Activated CD8-positive, alpha-beta T cell treated with anti-CD3 and anti-CD28 coated beads for 36 hours (primary cell): ENCODE measurements around the gene ZNF358. TPM values are rescaled to one million over a fixed set of nuclear protein-coding genes. Genes with fewer than 3 reads are reported as not detected.

Experiments
- ATAC-seq: fragments of 200-7000 bp; cut with Tn5 transposase; one replicate; pipeline ENCODE4 v1.10.0; 2021; ENCODE audit warnings: mild to moderate bottlenecking, moderate library complexity
- CTCF ChIA-PET: fragments of 350-600 bp; sonication (Branson Sonifier 250); formaldehyde crosslinking; loops from one replicate; lab custom pipeline; 2021; ENCODE audit warnings: antibody characterized with exemption; lab: Charles Lee
- POLR2A ChIA-PET: fragments of 350-600 bp; sonication (Branson Sonifier 250); formaldehyde crosslinking; loops from one replicate; lab custom pipeline; 2021; ENCODE audit warnings: antibody characterized with exemption; lab: Charles Lee
- DNase-seq: peaks from one replicate; pipeline ENCODE4 v3.0.0-alpha.2; 2020
- H3K27ac Mint-ChIP-seq: one replicate; pipeline ENCODE4 v1.8.0; 2021; ENCODE audit warnings: mild to moderate bottlenecking, mixed read lengths
- H3K27me3 Mint-ChIP-seq: one replicate; pipeline ENCODE4 v1.8.0; 2021; ENCODE audit warnings: mixed read lengths
- H3K36me3 Mint-ChIP-seq: one replicate; pipeline ENCODE4 v1.8.0; 2021; ENCODE audit warnings: low read depth, mixed read lengths
- H3K4me1 Mint-ChIP-seq: one replicate; pipeline ENCODE4 v1.8.0; 2021; ENCODE audit warnings: low read depth, mixed read lengths
- H3K4me3 Mint-ChIP-seq: one replicate; pipeline ENCODE4 v1.8.0; 2021; ENCODE audit warnings: mild to moderate bottlenecking, moderate library complexity, mixed read lengths
- H3K9me3 Mint-ChIP-seq: one replicate; pipeline ENCODE4 v1.8.0; 2021; ENCODE audit warnings: mixed read lengths
- intact Hi-C: fragments of 100-400 bp; cut with micrococcal nuclease; formaldehyde crosslinking; loops from one replicate; pipeline ENCODE4 v1.10.0; 2022
- total RNA-seq, 2 experiments: library from RNA; stranded (reverse); gene quantifications; one replicate each; pipeline ENCODE4 v1.2.3, GENCODE V29; 2021
- TF ChIP-seq, protein P1 (sequence below): fragments of 200-600 bp; IDR thresholded peaks from one replicate; pipeline ENCODE4 v1.8.0; 2022; ENCODE audit warnings: antibody characterized with exemption, mild to moderate bottlenecking

The ZNF358 gene
- total RNA-seq, 2 experiments from 2014 or later, result 4.8 to 6.5 TPM

DNA sequence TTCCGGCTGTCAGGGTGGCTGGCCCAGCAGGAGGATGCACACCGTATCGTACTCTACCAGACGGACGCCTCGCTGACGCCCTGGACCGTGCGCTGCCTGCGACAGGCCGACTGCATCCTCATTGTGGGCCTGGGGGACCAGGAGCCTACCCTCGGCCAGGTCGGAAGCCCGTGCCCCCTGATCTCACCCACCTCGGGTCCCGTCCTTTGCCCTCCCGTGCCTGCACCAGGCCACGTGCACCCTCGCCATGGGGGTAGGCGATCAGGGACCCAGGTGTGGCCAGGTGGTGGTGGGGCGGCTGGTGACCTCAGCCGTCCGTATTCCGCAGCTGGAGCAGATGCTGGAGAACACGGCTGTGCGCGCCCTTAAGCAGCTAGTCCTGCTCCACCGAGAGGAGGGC is 38.7 kb downstream of the ZNF358 start:
- TF ChIP-seq, protein P1, sequence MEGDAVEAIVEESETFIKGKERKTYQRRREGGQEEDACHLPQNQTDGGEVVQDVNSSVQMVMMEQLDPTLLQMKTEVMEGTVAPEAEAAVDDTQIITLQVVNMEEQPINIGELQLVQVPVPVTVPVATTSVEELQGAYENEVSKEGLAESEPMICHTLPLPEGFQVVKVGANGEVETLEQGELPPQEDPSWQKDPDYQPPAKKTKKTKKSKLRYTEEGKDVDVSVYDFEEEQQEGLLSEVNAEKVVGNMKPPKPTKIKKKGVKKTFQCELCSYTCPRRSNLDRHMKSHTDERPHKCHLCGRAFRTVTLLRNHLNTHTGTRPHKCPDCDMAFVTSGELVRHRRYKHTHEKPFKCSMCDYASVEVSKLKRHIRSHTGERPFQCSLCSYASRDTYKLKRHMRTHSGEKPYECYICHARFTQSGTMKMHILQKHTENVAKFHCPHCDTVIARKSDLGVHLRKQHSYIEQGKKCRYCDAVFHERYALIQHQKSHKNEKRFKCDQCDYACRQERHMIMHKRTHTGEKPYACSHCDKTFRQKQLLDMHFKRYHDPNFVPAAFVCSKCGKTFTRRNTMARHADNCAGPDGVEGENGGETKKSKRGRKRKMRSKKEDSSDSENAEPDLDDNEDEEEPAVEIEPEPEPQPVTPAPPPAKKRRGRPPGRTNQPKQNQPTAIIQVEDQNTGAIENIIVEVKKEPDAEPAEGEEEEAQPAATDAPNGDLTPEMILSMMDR, result no peak
- Mint-ChIP-seq H3K36me3 (peaks cover 38% of the 10 kb centered on the region), H3K27me3 (no peaks in the 10 kb centered on the region), H3K4me3 (no peak overlapping the region), H3K9me3 (no peaks in the 10 kb centered on the region), H3K4me1 (peaks cover 11% of the 10 kb centered on the region), H3K27ac (no peak overlapping the region)
- intact Hi-C loops, result no loop called here
- no peak for DNase-seq
- CTCF ChIA-PET, result interaction anchor here (1.1 kb wide), 1 partner anchor 14 kb away, joined by 5 read pairs; no protein-coding TSS in a partner anchor
- POLR2A ChIA-PET, result no interaction called here
- no peak for ATAC-seq

DNA sequence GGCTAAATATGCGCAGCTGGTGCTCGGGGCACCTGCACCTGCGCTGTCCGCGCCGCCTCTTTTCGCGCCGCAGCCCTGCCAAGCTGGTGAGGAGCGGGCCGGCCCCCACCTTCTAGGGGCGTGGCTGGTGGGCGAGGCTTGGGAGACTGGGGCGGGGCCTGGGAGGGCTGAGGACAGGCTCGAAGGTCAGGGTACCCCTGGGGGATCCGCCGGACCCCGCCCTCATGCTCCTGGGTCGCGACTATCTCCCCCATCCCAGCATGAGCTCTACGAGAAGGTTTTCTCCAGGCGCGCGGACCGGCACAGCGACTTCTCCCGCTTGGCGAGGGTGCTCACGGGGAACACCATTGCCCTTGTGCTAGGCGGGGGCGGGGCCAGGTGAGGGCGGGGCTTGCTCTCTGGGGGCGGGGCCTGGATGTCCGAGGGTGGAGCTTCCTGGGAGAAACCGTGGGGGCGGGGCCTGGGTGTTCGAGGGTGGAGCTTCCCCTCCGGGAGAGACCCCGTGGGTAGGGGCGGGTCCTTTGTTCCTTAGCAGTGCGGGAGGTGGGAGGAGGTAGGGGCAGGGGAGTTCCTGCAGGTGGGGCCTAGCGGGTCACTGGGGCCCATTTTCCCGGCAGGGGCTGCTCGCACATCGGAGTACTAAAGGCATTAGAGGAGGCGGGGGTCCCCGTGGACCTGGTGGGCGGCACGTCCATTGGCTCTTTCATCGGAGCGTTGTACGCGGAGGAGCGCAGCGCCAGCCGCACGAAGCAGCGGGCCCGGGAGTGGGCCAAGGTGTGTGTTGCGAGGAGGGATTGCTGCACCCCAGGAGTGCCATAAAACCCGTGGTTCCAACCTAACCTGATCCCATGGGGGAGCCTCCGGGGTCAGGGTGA is 39.3 kb downstream of the ZNF358 start:
- ChIA-PET POLR2A (interaction anchor here (0.6 kb wide), 1 partner anchor 89 kb away, joined by 3 read pairs; no protein-coding TSS in a partner anchor), CTCF (interaction anchor here (1.1 kb wide), 1 partner anchor 13 kb away, joined by 5 read pairs; no protein-coding TSS in a partner anchor)
- Mint-ChIP-seq H3K9me3 (no peaks in the 10 kb centered on the region), H3K27me3 (no peaks in the 10 kb centered on the region), H3K27ac (no peak overlapping the region), H3K4me1 (peaks cover 11% of the 10 kb centered on the region), H3K4me3 (no peak overlapping the region), H3K36me3 (peaks cover 41% of the 10 kb centered on the region)
- ATAC-seq, result peak; percentile 62
- intact Hi-C loops, result no loop called here
- peak; percentile 48 for DNase-seq
- TF ChIP-seq, protein P1, result no peak

DNA sequence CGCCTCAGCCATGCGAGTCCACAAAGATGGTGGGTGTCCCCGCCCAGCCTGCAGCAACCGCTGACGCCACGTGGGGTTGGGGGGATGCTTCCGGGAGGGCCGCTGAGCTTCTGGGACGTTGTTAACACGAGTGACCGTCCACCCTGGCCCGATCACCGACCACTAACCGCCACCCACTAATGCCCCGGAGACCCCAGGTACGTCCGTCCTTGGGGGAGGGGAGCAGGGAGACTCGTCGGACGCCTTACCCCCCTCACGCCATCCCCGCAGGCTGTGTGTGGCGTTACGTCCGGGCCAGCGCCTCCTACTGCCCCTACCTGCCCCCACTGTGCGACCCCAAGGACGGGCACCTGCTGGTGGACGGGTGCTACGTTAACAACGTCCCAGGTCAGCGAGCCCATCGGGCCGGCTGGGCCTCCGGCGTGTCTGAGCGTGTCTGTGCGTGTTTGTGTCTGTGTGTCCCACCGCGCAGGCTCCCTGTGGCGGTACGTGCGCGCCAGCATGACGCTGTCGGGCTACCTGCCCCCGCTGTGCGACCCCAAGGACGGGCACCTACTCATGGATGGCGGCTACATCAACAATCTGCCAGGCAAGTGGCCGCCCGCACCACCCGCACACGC is 40.9 kb downstream of the ZNF358 start:
- CTCF ChIA-PET, result no interaction called here
- H3K9me3 Mint-ChIP-seq, result no peaks in the 10 kb centered on the region
- TF ChIP-seq, protein P1, result no peak
- intact Hi-C loops, result no loop called here
- H3K4me3 Mint-ChIP-seq, result no peak overlapping the region
- no peak overlapping the region for H3K27ac Mint-ChIP-seq
- DNase-seq, result no peak
- no peak for ATAC-seq
- no peaks in the 10 kb centered on the region for H3K27me3 Mint-ChIP-seq
- H3K4me1 Mint-ChIP-seq, result peaks cover 6% of the 10 kb centered on the region
- POLR2A ChIA-PET, result no interaction called here
- H3K36me3 Mint-ChIP-seq, result peaks cover 34% of the 10 kb centered on the region

DNA sequence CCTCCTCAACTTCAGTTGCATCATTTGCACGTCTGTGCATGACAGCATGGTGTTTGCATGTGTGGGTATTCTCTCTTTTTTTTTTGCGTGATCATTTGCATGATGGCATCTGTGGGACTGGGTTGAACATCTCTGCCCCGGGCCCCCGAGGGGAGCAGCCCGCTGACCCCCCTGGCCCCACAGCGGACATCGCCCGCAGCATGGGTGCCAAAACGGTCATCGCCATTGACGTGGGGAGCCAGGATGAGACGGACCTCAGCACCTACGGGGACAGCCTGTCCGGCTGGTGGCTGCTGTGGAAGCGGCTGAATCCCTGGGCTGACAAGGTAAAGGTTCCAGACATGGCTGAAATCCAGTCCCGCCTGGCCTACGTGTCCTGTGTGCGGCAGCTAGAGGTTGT is 42.8 kb downstream of the ZNF358 start:
- POLR2A ChIA-PET, result interaction anchor here (0.6 kb wide), 1 partner anchor 8 kb away, joined by 3 read pairs; no protein-coding TSS in a partner anchor
- CTCF ChIA-PET, result interaction anchor here (1.0 to 1.4 kb wide), 2 partner anchors 10 to 122 kb away, joined by 3 to 6 read pairs; partner anchors contain the start of gene TRAPPC5
- Mint-ChIP-seq H3K27me3 (no peaks in the 10 kb centered on the region), H3K27ac (no peak overlapping the region), H3K36me3 (peaks cover 30% of the 10 kb centered on the region), H3K4me1 (no peaks in the 10 kb centered on the region), H3K9me3 (no peaks in the 10 kb centered on the region), H3K4me3 (no peak overlapping the region)
- ATAC-seq (no peak), DNase-seq (no peak)
- TF ChIP-seq, protein P1, result no peak
- intact Hi-C loops, result no loop called here
